Neural crest cell (in vitro differentiated cells): ENCODE measurements around the gene EIPR1. TPM values are rescaled to one million over a fixed set of nuclear protein-coding genes. Genes with fewer than 3 reads are reported as not detected.

Experiments
- DNase-seq: peaks from one replicate; pipeline ENCODE4 v3.0.0; 2021; ENCODE audit warnings: low read depth, mixed read lengths, low spot score
- H3K27ac Mint-ChIP-seq: one replicate; pipeline ENCODE4 v1.8.0; 2021; ENCODE audit warnings: mild to moderate bottlenecking, mixed read lengths; ENCODE audit not compliant: unreplicated experiment
- H3K27me3 Mint-ChIP-seq: 2 replicates; pipeline ENCODE4 v1.8.0; 2021; ENCODE audit warnings: low read depth, mild to moderate bottlenecking, mixed read lengths
- H3K36me3 Mint-ChIP-seq: 2 replicates; pipeline ENCODE4 v1.8.0; 2021; ENCODE audit warnings: low read depth, mild to moderate bottlenecking, mixed read lengths
- H3K4me1 Mint-ChIP-seq: 2 replicates; pipeline ENCODE4 v1.8.0; 2021; ENCODE audit warnings: mixed read lengths
- H3K4me3 Mint-ChIP-seq: one replicate; pipeline ENCODE4 v1.8.0; 2021; ENCODE audit warnings: mild to moderate bottlenecking, mixed read lengths
- H3K9me3 Mint-ChIP-seq: 2 replicates; pipeline ENCODE4 v1.8.0; 2021; ENCODE audit warnings: mixed read lengths
- total RNA-seq: library from RNA; stranded (reverse); gene quantifications from 2 replicates; pipeline ENCODE4 v1.2.1, GENCODE V29; 2021
- TF ChIP-seq, protein P1 (sequence below): fragments of 200-600 bp; sonication (generic); conservative IDR thresholded peaks from 2 replicates; pipeline ENCODE4 v1.5.0; 2021; ENCODE audit warnings: antibody characterized with exemption, mild to moderate bottlenecking

Gene EIPR1
- total RNA-seq, 1 donor from 2014 or later: 33.0 TPM

DNA sequence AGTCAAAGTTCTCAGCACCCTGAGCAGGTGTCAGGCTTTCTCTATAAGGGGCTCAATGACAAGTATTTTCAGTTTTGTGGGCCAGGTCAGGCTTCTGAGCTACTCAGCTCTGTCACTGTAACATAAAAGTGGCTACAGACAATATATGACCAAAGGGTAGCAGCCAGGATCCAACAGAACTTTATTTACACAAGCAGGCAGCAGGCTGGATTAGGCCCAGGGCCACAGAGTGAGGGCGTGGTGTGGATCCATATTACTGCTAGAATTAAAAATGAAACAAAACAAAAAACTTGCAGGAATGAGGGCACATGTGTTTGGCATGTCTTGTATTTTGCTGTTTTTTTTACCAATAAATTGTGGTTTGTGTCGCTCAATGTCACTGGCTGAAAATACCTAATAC is 143.7 kb downstream of the EIPR1 start:
- H3K27ac Mint-ChIP-seq: no peak overlapping the region
- H3K9me3 Mint-ChIP-seq: peaks cover 11% of the 10 kb centered on the region
- peaks cover 32% of the 10 kb centered on the region for H3K36me3 Mint-ChIP-seq
- DNase-seq: no peak
- no peaks in the 10 kb centered on the region for H3K4me1 Mint-ChIP-seq
- TF ChIP-seq, protein P1, sequence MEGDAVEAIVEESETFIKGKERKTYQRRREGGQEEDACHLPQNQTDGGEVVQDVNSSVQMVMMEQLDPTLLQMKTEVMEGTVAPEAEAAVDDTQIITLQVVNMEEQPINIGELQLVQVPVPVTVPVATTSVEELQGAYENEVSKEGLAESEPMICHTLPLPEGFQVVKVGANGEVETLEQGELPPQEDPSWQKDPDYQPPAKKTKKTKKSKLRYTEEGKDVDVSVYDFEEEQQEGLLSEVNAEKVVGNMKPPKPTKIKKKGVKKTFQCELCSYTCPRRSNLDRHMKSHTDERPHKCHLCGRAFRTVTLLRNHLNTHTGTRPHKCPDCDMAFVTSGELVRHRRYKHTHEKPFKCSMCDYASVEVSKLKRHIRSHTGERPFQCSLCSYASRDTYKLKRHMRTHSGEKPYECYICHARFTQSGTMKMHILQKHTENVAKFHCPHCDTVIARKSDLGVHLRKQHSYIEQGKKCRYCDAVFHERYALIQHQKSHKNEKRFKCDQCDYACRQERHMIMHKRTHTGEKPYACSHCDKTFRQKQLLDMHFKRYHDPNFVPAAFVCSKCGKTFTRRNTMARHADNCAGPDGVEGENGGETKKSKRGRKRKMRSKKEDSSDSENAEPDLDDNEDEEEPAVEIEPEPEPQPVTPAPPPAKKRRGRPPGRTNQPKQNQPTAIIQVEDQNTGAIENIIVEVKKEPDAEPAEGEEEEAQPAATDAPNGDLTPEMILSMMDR: no peak
- no peak overlapping the region for H3K4me3 Mint-ChIP-seq
- no peaks in the 10 kb centered on the region for H3K27me3 Mint-ChIP-seq

DNA sequence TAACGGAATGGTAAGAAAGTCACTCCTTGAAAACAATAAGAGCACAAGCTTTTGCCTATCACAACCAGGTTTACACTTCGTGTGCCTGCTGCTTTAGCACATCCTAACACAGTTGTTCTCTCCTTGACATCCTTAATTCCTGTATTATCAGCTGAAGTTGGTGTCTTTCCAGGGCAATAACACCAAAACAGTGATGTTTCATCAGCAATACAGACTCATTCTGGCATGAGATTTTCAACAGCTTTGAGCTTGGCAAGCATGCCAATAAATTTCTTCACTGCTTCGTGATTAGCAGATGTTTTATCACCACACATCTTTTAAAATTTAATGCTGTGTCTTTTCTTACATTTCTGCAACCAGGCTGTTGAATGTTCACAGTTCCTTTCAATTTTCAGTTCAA is 148.4 kb downstream of the EIPR1 start:
- no peaks in the 10 kb centered on the region for H3K4me1 Mint-ChIP-seq
- TF ChIP-seq, protein P1: no peak
- peaks cover 53% of the 10 kb centered on the region for H3K36me3 Mint-ChIP-seq
- DNase-seq: no peak
- no peak overlapping the region for H3K27ac Mint-ChIP-seq
- H3K4me3 Mint-ChIP-seq: no peak overlapping the region
- peaks cover 19% of the 10 kb centered on the region for H3K9me3 Mint-ChIP-seq
- no peaks in the 10 kb centered on the region for H3K27me3 Mint-ChIP-seq

DNA sequence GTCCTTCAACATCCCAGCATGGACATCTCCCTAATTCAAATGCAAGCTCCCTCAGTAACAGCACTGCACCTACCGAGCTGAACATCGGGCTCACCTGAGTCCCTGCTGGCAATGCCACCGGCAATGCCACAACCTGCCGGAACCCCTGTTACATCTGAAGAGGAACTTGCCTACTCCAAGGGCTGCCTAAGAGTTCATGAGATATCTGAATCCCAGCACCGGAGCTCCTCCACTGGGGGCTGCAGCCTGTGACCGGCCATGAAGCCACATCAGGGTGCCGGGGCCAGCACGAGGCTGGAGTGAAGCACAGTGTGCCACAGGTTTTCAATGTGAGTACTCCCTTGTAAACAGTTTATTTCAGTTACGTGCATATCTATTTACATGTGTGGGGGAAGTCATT is 152.9 kb downstream of the EIPR1 start:
- TF ChIP-seq, protein P1: no peak
- Mint-ChIP-seq H3K4me3 (no peak overlapping the region), H3K4me1 (no peaks in the 10 kb centered on the region), H3K27me3 (no peaks in the 10 kb centered on the region), H3K9me3 (peaks cover 23% of the 10 kb centered on the region), H3K27ac (no peak overlapping the region), H3K36me3 (peaks cover 46% of the 10 kb centered on the region)
- DNase-seq: no peak

DNA sequence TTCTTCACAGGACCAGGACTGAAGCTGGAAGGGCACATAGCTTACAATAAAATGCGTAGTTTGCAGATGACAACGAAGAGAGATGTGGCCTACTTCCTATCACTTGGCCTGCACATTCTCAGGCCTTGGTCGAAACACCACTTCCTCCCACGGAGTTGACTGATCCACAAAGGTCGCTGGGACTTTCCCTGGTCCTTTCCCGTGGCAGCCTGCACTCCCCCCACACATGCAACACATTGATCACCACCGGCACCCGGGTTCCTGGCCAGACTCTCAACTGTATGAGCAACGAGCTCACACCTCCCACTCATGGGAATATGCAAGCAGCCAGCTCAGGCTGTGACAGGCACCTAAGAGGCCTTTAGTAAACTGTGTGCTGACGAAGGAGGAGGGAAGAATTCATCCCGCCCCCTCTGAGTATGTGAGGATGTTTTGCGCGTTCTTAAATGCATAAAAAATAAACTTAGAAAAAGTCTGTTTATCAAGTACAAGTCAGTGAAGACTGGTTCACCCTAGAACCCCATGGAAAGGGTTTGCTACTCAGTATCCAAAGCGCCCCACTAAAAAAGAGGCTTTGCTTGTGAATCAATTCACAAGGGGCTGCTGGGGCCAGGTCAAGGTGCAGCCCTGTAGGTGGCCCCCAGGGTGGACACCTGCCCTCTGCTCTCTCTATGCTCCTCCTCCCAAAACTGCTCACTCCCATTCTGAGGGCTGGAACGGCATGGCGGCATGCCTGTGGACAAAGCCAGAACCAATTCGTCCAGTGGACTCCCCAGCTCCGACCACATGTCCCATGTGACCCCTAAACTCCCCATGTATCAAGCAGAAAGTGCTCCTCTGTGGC is 154.3 kb downstream of the EIPR1 start:
- H3K4me1 Mint-ChIP-seq: no peaks in the 10 kb centered on the region
- no peak for DNase-seq
- peaks cover 39% of the 10 kb centered on the region for H3K36me3 Mint-ChIP-seq
- no peak overlapping the region for H3K27ac Mint-ChIP-seq
- H3K9me3 Mint-ChIP-seq: peaks cover 20% of the 10 kb centered on the region
- no peaks in the 10 kb centered on the region for H3K27me3 Mint-ChIP-seq
- no peak overlapping the region for H3K4me3 Mint-ChIP-seq
- TF ChIP-seq, protein P1: no peak

DNA sequence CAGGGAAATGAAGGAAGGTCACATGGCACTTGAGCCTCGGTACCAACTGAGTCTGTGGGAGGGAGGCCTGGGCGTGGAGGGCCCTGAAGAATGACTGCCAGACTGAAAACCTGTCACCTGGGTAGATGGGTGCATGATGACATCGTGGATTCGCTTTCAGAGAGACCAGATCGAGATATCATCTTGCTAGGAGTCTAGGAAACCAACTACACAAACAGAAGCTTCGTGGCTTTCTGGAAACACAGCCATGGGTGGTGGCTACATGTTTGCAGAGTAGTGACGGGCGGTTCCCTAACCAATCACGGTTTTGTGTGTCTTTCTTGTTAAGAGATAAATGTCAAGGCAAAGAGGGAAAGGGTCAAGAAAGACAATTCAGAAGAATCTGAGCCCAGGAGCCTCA is 155.0 kb downstream of the EIPR1 start:
- Mint-ChIP-seq H3K27ac (no peak overlapping the region), H3K9me3 (peaks cover 20% of the 10 kb centered on the region), H3K27me3 (no peaks in the 10 kb centered on the region), H3K4me3 (no peak overlapping the region), H3K36me3 (peaks cover 33% of the 10 kb centered on the region), H3K4me1 (no peaks in the 10 kb centered on the region)
- no peak for DNase-seq
- TF ChIP-seq, protein P1: no peak
